Stomach (tissue), 9 donors: ENCODE data around the gene ADORA2B. TPM values are rescaled to one million over a fixed set of nuclear protein-coding genes. Genes with fewer than 3 reads are reported as not detected.
"Not testable (repeated sequence)": the region's sequence is repeated elsewhere in the genome, so short reads cannot be mapped to it uniquely, and the experiment has no call there.

Source experiments
- DNase-seq, 2 donors: peaks; one replicate each; pipeline versions ENCODE4 v3.0.0 to v3.0.0-alpha.2; 2013 to 2019
- H3K27ac ChIP-seq, 5 donors: fragments of 200-600 bp in 4 of 5; sonication (generic) in 4 of 5; one replicate each; pipeline ENCODE4 v1.5.1; 2013 to 2019; ENCODE audit warnings: mild to moderate bottlenecking in 1 of 5, moderate library complexity in 1 of 5
- H3K27me3 ChIP-seq, 3 donors: fragments of 200-600 bp; sonication (generic); one replicate each; pipeline ENCODE4 v1.5.1; 2017 to 2019; ENCODE audit warnings: mixed run types in 1 of 3
- H3K36me3 ChIP-seq, 4 donors: fragments of 200-600 bp; sonication (generic); 1 replicate in 3 of 4; 2 replicates in 1 of 4; pipeline ENCODE4 v1.5.1; 2016 to 2019
- H3K4me1 ChIP-seq, 4 donors: fragments of 200-600 bp; sonication (generic); one replicate each; pipeline ENCODE4 v1.5.1; 2016 to 2019
- H3K4me3 ChIP-seq, 4 donors: fragments of 200-600 bp; sonication (generic) in 3 of 4; one replicate each; pipeline ENCODE4 v1.5.1; 2016 to 2019; ENCODE audit warnings: mild to moderate bottlenecking in 1 of 4
- H3K9me3 ChIP-seq, 4 donors: fragments of 200-600 bp; sonication (generic); one replicate each; pipeline ENCODE4 v1.5.1; 2016 to 2019
- CTCF ChIP-seq, 7 experiments: fragments of 450-650 bp in 4 of 7; fragments of 200-600 bp in 3 of 7; sonication (generic) in 3 of 7; IDR thresholded peaks; one replicate each; pipeline ENCODE4 v1.5.1; 2016 to 2019; ENCODE audit warnings: antibody characterized with exemption in 7 of 7, control low read depth in 2 of 7, mild to moderate bottlenecking in 1 of 7
- EP300 ChIP-seq: sonication (generic); formaldehyde crosslinking; IDR thresholded peaks from one replicate; pipeline ENCODE4 v1.6.1; 2017; ENCODE audit warnings: antibody characterized with exemption
- POLR2A ChIP-seq, 4 donors: fragments of 450-650 bp; IDR thresholded peaks; one replicate each; pipeline ENCODE4 v1.6.1; 2016; ENCODE audit warnings: antibody characterized with exemption in 4 of 4, control low read depth in 2 of 4, mild to moderate bottlenecking in 1 of 4, moderate library complexity in 1 of 4
- POLR2AphosphoS5 ChIP-seq, 3 donors: sonication (generic); formaldehyde crosslinking; IDR thresholded peaks; one replicate each; pipeline ENCODE4 v1.6.1; 2016; ENCODE audit warnings: antibody characterized with exemption in 3 of 3
- WGBS, 5 donors: extraction: QIAGEN DNeasy Blood & Tissue Kit in 3 of 5; methylation state at CpG; one replicate each; pipeline versions ENCODE4 v1.1.5 to v1.1.7; 2013 to 2018; 5-methylcytosine and 5-hydroxymethylcytosine counted together
- intact Hi-C: fragments of 100-400 bp; cut with DNase I; formaldehyde crosslinking; loops from one replicate; pipeline ENCODE4 v1.15.1; 2023; ENCODE audit warnings: low total_unique reads
- polyA plus RNA-seq, 3 donors: library from polyadenylated mRNA; stranded (reverse); fragments of 200-250 nt; gene quantifications; one replicate each; pipeline ENCODE4 v1.2.3, GENCODE V29; 2013
- total RNA-seq, 5 donors: library from RNA; depleted of rRNA; stranded (reverse); fragments of >200 nt; gene quantifications; one replicate each; pipeline versions ENCODE4 v1.1.0 to v1.2.3, GENCODE V29; 2014 to 2016
- donor health status: healthy with polysubstance abuse.
- donor health status: Bipolar disorder and iron deficiency.
- donor health status: healthy.

ADORA2B gene
- total and polyA plus RNA-seq, 8 donors, result 0.25 to 18.8 (median 2.1) TPM; not detected in 2

DNA sequence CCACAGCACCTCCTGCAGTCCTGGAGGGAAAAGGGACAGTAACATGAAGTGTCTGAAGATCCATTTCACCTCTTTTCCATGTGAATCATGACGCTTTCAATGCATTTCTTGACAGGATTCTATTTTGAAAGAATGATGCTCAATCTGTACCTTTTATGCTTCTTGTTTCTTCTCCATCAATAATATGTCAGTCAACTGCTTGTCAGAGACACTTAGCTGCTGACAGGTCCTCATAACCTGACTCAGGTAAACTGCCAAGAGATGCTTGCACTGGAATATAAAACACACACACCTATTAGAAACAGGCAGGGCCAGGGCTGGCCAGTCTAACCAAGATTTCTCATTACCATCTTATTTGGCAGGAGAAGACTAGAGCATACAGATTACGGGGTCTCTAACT, 33.0 kb downstream of the ADORA2B start:
- Histone ChIP-seq H3K27ac (no peak overlapping the region), H3K4me3 (no peak overlapping the region), H3K4me1 (no peaks in the 10 kb centered on the region), H3K36me3 (peaks cover 19 to 69% (median 67%) of the 10 kb centered on the region in 4 donors), H3K9me3 (no peaks in the 10 kb centered on the region), H3K27me3 (no peaks in the 10 kb centered on the region)
- no peak for DNase-seq
- TF ChIP-seq POLR2A (IDR thresholded peaks at IDR 0.05), result no peak
- no peak for TF ChIP-seq CTCF (IDR thresholded peaks at IDR 0.05)
- no peak for TF ChIP-seq EP300
- no peak for TF ChIP-seq POLR2AphosphoS5 (IDR thresholded peaks at IDR 0.05)
- 95 to 98% (median 97%) methylated on average over 2 of the region's 2 CpGs for WGBS, 5 donors
- intact Hi-C loops, result no loop called here

- Histone ChIP-seq H3K27me3 (no peaks in the 10 kb centered on the region), H3K27ac (no peak overlapping the region), H3K4me1 (no peaks in the 10 kb centered on the region), H3K36me3 (peaks cover 19 to 76% (median 73%) of the 10 kb centered on the region in 4 donors), H3K4me3 (no peak overlapping the region), H3K9me3 (no peaks in the 10 kb centered on the region)
- DNase-seq, result no peak
- 80 to 94% (median 88%) methylated on average over 1 of the region's 1 CpG for WGBS, 5 donors
- intact Hi-C loops, result no loop called here
- TF ChIP-seq POLR2AphosphoS5 (IDR thresholded peaks at IDR 0.05) (no peak), CTCF (IDR thresholded peaks at IDR 0.05) (no peak), POLR2A (IDR thresholded peaks at IDR 0.05) (no peak), EP300 (no peak)
Observed at GRCh38 chr17:15978606-15979005, 33.7 kb downstream of the ADORA2B start.

DNA sequence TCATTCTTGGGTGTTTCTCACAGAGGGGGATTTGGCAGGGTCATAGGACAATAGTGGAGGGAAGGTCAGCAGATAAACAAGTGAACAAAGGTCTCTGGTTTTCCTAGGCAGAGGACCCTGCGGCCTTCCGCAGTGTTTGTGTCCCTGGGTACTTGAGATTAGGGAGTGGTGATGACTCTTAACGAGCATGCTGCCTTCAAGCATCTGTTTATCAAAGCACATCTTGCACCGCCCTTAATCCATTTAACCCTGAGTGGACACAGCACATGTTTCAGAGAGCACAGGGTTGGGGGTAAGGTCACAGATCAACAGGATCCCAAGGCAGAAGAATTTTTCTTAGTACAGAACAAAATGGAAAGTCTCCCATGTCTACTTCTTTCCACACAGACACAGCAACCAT, 34.1 kb downstream of the ADORA2B start:
- H3K27me3 ChIP-seq, H3K27ac ChIP-seq, H3K4me1 ChIP-seq, H3K9me3 ChIP-seq, H3K4me3 ChIP-seq, DNase-seq, intact Hi-C loops: not testable (repeated sequence)
- WGBS, 5 donors, result 66 to 100% (median 70%) methylated on average over 1 to 2 of the region's 4 CpGs
- peaks cover 19 to 80% (median 77%) of the 10 kb centered on the region in 4 donors for H3K36me3 ChIP-seq

DNA sequence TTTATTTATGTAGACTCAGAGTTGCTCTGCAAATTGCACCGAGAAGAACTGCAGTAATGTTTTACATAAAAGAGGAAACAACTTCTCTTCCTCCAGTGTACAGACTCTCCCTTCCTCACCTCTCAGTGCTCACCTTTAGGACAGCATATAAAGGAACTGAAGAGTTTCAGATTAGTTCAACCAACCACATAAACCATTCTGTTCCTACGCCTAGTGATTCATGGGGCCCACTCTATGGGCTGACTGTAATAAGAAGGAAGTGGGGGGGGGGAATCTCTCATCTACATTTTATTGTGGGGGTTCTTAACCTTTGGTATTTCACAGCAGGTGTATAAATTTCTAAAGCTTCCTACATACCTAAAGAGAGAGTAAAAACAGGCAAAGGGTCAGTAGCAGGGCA, 36.3 kb downstream of the ADORA2B start:
- DNase-seq, result no peak
- Histone ChIP-seq H3K4me1 (no peaks in the 10 kb centered on the region), H3K27me3 (no peaks in the 10 kb centered on the region), H3K36me3 (peaks cover 21 to 90% (median 88%) of the 10 kb centered on the region in 4 donors), H3K4me3 (no peak overlapping the region), H3K9me3 (no peaks in the 10 kb centered on the region), H3K27ac (no peak overlapping the region)
- 32 to 53% (median 41%) methylated on average over 2 of the region's 2 CpGs for WGBS, 5 donors
- intact Hi-C loops, result no loop called here
- TF ChIP-seq EP300, result no peak
- no peak for TF ChIP-seq POLR2A (IDR thresholded peaks at IDR 0.05)
- no peak for TF ChIP-seq CTCF (IDR thresholded peaks at IDR 0.05)
- TF ChIP-seq POLR2AphosphoS5 (IDR thresholded peaks at IDR 0.05), result no peak

DNA sequence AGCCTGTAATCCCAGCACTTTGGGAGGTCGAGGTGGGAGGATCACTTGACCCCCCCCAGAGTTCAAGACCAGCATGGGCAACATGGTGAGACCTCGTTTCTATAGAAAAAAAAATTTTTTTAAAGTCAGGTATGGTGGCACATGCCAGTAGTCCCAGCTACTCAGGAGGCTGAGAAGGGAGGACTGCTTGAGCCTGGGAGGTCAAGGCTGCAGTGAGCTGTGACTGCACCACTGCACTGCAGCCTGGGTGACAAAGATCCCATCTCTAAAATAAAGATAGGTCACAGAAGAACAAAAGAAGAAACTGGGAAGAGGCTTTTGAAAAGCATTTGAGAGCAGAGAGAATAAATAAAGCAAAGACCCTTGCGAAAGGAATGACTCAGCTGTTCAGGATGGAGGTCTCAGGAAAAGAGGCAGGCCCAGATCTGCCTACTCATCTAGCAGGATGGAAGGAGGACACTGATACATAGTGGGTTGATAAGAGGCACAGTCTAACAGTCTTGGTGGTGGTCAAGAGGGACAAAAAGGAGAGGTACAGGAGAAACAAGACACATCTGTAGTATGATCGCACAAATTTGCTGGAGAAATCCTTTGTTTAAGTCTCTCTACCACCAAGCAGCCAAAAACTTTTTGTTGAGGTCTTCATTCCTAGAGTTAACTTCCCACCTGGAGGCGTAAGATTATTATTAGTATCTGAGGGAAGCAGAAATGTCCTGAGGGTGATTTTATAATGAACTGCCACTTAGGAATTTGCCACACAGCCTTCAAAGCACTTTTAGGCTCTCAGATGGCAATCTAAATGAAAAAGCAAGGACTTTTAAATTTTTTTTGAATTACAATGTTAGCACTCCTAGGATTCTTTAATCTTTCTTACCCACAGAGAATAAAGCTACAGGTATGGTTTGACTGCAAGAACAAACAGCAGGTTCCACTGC, 37.0 kb downstream of the ADORA2B start:
- H3K36me3 ChIP-seq, result peaks cover 21 to 90% (median 88%) of the 10 kb centered on the region in 4 donors
- H3K9me3 ChIP-seq, result no peaks in the 10 kb centered on the region
- no peak overlapping the region for H3K27ac ChIP-seq
- no peak overlapping the region for H3K4me3 ChIP-seq
- intact Hi-C loops, result no loop called here
- no peaks in the 10 kb centered on the region for H3K27me3 ChIP-seq
- TF ChIP-seq POLR2A (IDR thresholded peaks at IDR 0.05), result no peak
- TF ChIP-seq EP300, result no peak
- TF ChIP-seq CTCF (IDR thresholded peaks at IDR 0.05), result no peak
- TF ChIP-seq POLR2AphosphoS5 (IDR thresholded peaks at IDR 0.05), result no peak
- DNase-seq, result no peak
- no peaks in the 10 kb centered on the region for H3K4me1 ChIP-seq
- 74 to 89% (median 84%) methylated on average over 5 of the region's 5 CpGs for WGBS, 5 donors
